Pancreas (tissue), 10 donors: ENCODE results near the gene PIK3R2. TPM values are rescaled to one million over a fixed set of nuclear protein-coding genes. Genes with fewer than 3 reads are reported as not detected.

Experiments
- ATAC-seq, 4 donors: fragments of 200-7000 bp; cut with Tn5 transposase; one replicate each; pipeline versions ENCODE4 v1.8.0 to v1.9.1; 2020; ENCODE audit warnings: mild to moderate bottlenecking in 4 of 4, moderate library complexity in 4 of 4
- DNase-seq, 6 donors: peaks; one replicate each; pipeline ENCODE4 v3.0.0-alpha.2; 2020
- FAIRE-seq: peaks from 2 replicates; lab custom pipeline; 2012; peaks lifted over from hg19 to GRCh38; lab: Jason Lieb, UNC
- H3K27ac ChIP-seq, 4 donors: fragments of 200-600 bp; sonication (generic); 1 replicate in 3 of 4; 2 replicates in 1 of 4; pipeline versions ENCODE4 v1.5.0 to v1.8.0; 2020
- H3K27me3 ChIP-seq, 4 donors: fragments of 200-600 bp; one replicate each; pipeline ENCODE4 v1.8.0; 2021
- H3K36me3 ChIP-seq, 3 donors: fragments of 200-600 bp; sonication (generic) in 1 of 3; one replicate each; pipeline versions ENCODE4 v1.5.0 to v1.8.0; 2020 to 2021
- H3K4me1 ChIP-seq, 3 donors: fragments of 200-600 bp; one replicate each; pipeline ENCODE4 v1.8.0; 2021
- H3K4me3 ChIP-seq, 4 donors: fragments of 200-600 bp; sonication (generic) in 2 of 4; one replicate each; pipeline versions ENCODE4 v1.5.0 to v1.8.0; 2020 to 2021
- H3K9me3 ChIP-seq, 4 donors: fragments of 200-600 bp; one replicate each; pipeline ENCODE4 v1.8.0; 2021
- CTCF ChIP-seq, 4 donors: fragments of 200-600 bp; sonication (generic) in 3 of 4; IDR thresholded peaks; one replicate each; pipeline versions ENCODE4 v1.5.0 to v1.8.0; 2021; ENCODE audit warnings: antibody characterized with exemption in 4 of 4
- WGBS, 2 donors: extraction: QIAGEN DNeasy Blood & Tissue Kit; methylation state at CpG; one replicate each; pipeline ENCODE4 v1.1.7; 2013; 5-methylcytosine and 5-hydroxymethylcytosine counted together
- intact Hi-C, 3 donors: fragments of 100-400 bp; cut with DNase I; formaldehyde crosslinking; loops; one replicate each; pipeline versions ENCODE4 v1.11.1 to v1.14.2; 2022
- polyA plus RNA-seq, 2 donors: library from polyadenylated mRNA; stranded (reverse); fragments of 200-250 nt; gene quantifications; one replicate each; pipeline ENCODE4 v1.2.3, GENCODE V29; 2013
- total RNA-seq, 6 donors: library from RNA; stranded (reverse); fragmentation: NEBNext Ultra II Directional in 4 of 6; extraction: Animal tissue kit (Norgen Biotek cat#: 25700) in 4 of 6; gene quantifications; one replicate each; pipeline versions ENCODE4 v1.2.1 to v1.2.4, GENCODE V29; 2021 to 2023
- donor health status: healthy with polysubstance abuse.
- donor health status: DM: no; HTN: no; CAD: no; lungs with moderate emphysema.
- donor health status: DM: no; HTN: no; CAD: no.
- donor health status: control.
- donor health status: control.
- donor health status: Bipolar disorder and iron deficiency.
- donor health status: DM: yes; HTN: yes; CAD: no.
- donor health status: DM: no; HTN: no; CAD: no.
- donor health status: DM: no; HTN: no; CAD: no.
- donor health status: DM: yes; HTN: yes; CAD: no.

The PIK3R2 gene
- total and polyA plus RNA-seq, 8 donors, result 4.3 to 21.2 (median 11.9) TPM

- WGBS, 2 donors, result 92 to 93% methylated on average over 13 of the region's 13 CpGs
- intact Hi-C loops, result no loop called here
- peak in 1 of 6 donors; percentile 16 for DNase-seq
- Histone ChIP-seq H3K9me3 (no peaks in the 10 kb centered on the region), H3K4me3 (no peak overlapping the region), H3K4me1 (peaks cover 0 to 5% (median 4%) of the 10 kb centered on the region in 3 donors), H3K27ac (no peak overlapping the region), H3K27me3 (no peaks in the 10 kb centered on the region), H3K36me3 (peaks cover 0 to 48% (median 14%) of the 10 kb centered on the region in 3 donors)
- no peak for ATAC-seq
- TF ChIP-seq CTCF (IDR thresholded peaks at IDR 0.05), result no peak
- no peak for FAIRE-seq
Measured at GRCh38 chr19:18147396-18147795, 5.6 kb upstream of the PIK3R2 start.

- FAIRE-seq (no peak), ATAC-seq (no peak), DNase-seq (no peak)
- intact Hi-C loops, result no loop called here
- TF ChIP-seq CTCF (IDR thresholded peaks at IDR 0.05), result no peak
- no peaks in the 10 kb centered on the region for H3K27me3 ChIP-seq
- 85 to 86% methylated on average over 16 of the region's 16 CpGs for WGBS, 2 donors
- no peaks in the 10 kb centered on the region for H3K9me3 ChIP-seq
- H3K27ac ChIP-seq, result no peak overlapping the region
- peaks cover 0 to 10% (median 5%) of the 10 kb centered on the region in 3 donors for H3K4me1 ChIP-seq
- H3K36me3 ChIP-seq, result peaks cover 0 to 26% (median 7%) of the 10 kb centered on the region in 3 donors
- H3K4me3 ChIP-seq, result no peak overlapping the region
Measured at GRCh38 chr19:18149596-18149975, 3.4 kb upstream of the PIK3R2 start.

GRCh38 chr19:18150776-18151624 lies 2.0 kb upstream of the PIK3R2 start:
- ATAC-seq (no peak), DNase-seq (peak in 3 of 6 donors; percentile 38 to 56 (median 54)), FAIRE-seq (no peak)
- 56% methylated on average over 18 of the region's 18 CpGs for WGBS, 2 donors
- no peaks in the 10 kb centered on the region for H3K27me3 ChIP-seq
- no peaks in the 10 kb centered on the region for H3K9me3 ChIP-seq
- TF ChIP-seq CTCF (IDR thresholded peaks at IDR 0.05), result no peak
- peaks cover 0 to 12% (median 0%) of the 10 kb centered on the region in 3 donors for H3K36me3 ChIP-seq
- H3K4me1 ChIP-seq, result peaks cover 2 to 10% (median 5%) of the 10 kb centered on the region in 3 donors
- H3K27ac ChIP-seq, result no peak overlapping the region
- no peak overlapping the region for H3K4me3 ChIP-seq
- intact Hi-C loops, result no loop called here

- H3K9me3 ChIP-seq, result no peaks in the 10 kb centered on the region
- WGBS, 2 donors, result 0% methylated on average over 22 of the region's 22 CpGs
- peaks cover 13 to 23% (median 18%) of the 10 kb centered on the region in 3 donors for H3K4me1 ChIP-seq
- H3K4me3 ChIP-seq, result peak overlapping the region; percentile 6 to 86 (median 74)
- TF ChIP-seq CTCF (IDR thresholded peaks at IDR 0.05), result peak in 3 of 4 donors; percentile 11 to 41 (median 22)
- ATAC-seq, result peak; percentile 64 to 82 (median 73)
- intact Hi-C loops, result no loop called here
- no peaks in the 10 kb centered on the region for H3K36me3 ChIP-seq
- DNase-seq, result peak; percentile 88 to 98 (median 95)
- H3K27me3 ChIP-seq, result no peaks in the 10 kb centered on the region
- peak; percentile 68 for FAIRE-seq
- H3K27ac ChIP-seq, result peak overlapping the region; percentile 80 to 92 (median 89)
Measured at GRCh38 chr19:18152442-18152816, 534 bp upstream of the PIK3R2 start.
